ENCODE data around the gene XXYLT1. TPM values are rescaled to one million over a fixed set of nuclear protein-coding genes. Genes with fewer than 3 reads are reported as not detected.
A peak's percentile ranks its signal among the peaks of the same experiment; 100 is the strongest.

Gene XXYLT1
- total RNA-seq, 2 experiments from 2014 or later = 3.1 to 3.7 TPM

GRCh38 chr3:195160908-195161434 is 110.0 kb downstream of the XXYLT1 start:
- H3K27ac Mint-ChIP-seq = peak overlapping the region; percentile 24
- CTCF ChIA-PET = no interaction called here
- H3K4me1 ChIP-seq (ENCODE audit: insufficient read depth, low read length) = peaks cover 30% of the 10 kb centered on the region

DNA sequence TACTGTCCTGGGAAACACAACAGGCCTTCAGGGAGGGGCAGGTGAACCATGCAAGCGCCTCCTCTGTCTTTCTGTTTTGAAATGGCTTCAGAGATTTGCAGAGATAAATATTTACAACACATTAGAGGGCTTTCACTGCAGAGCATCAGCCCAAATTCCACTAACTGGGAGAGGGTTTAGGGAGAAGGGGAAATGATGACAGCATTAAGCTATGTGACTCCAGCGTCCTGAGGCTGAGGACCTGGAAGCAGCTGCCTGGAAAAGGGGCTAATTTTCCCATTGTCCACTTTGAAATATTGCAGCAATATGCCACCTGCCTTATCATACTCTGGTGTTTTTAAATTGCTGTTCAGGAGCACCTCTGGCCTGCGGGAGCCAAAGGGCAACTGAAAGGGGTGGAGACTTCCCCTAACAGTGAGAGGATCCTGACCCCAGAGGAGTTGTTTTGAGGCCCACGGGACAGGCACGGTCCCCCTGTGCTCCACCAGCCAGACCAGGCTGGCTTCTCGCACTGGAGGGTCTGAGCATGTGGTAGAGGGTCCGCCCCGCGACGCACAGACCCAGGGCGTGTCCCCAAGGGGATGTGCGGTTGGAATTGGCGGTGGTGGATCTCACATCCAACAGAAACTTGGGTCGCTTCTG is 110.6 kb downstream of the XXYLT1 start:
- H3K27me3 ChIP-seq (ENCODE audit: control insufficient read depth in 1 of 2, insufficient read depth in 2 of 2, low read length in 2 of 2) = no peaks in the 10 kb centered on the region
- CTCF ChIA-PET = no interaction called here
- no peaks in the 10 kb centered on the region for H3K36me3 ChIP-seq (ENCODE audit: insufficient read depth, low read length)
- Mint-ChIP-seq H3K27me3 (no peaks in the 10 kb centered on the region), H3K27ac (no peak overlapping the region), H3K36me3 (ENCODE audit: low read depth) (no peaks in the 10 kb centered on the region), H3K9me3 (no peaks in the 10 kb centered on the region), H3K4me3 (no peak overlapping the region), H3K4me1 (ENCODE audit: low read depth) (peaks cover 30% of the 10 kb centered on the region)
- DNase-seq = no peak
- H3K27ac ChIP-seq (ENCODE audit: low read depth in 1 of 2, low read length in 2 of 2) = no peak overlapping the region
- ATAC-seq (ENCODE audit: poor library complexity) = no peak
- TF ChIP-seq, protein P1, sequence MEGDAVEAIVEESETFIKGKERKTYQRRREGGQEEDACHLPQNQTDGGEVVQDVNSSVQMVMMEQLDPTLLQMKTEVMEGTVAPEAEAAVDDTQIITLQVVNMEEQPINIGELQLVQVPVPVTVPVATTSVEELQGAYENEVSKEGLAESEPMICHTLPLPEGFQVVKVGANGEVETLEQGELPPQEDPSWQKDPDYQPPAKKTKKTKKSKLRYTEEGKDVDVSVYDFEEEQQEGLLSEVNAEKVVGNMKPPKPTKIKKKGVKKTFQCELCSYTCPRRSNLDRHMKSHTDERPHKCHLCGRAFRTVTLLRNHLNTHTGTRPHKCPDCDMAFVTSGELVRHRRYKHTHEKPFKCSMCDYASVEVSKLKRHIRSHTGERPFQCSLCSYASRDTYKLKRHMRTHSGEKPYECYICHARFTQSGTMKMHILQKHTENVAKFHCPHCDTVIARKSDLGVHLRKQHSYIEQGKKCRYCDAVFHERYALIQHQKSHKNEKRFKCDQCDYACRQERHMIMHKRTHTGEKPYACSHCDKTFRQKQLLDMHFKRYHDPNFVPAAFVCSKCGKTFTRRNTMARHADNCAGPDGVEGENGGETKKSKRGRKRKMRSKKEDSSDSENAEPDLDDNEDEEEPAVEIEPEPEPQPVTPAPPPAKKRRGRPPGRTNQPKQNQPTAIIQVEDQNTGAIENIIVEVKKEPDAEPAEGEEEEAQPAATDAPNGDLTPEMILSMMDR (IDR thresholded peaks at IDR 0.05) = no peak
- peaks cover 30% of the 10 kb centered on the region for H3K4me1 ChIP-seq (ENCODE audit: insufficient read depth, low read length)
- no peak overlapping the region for H3K4me3 ChIP-seq (ENCODE audit: low read length)
- intact Hi-C loops (cut with DNase I, micrococcal nuclease) = no loop called here
- POLR2A ChIA-PET = no interaction called here
- no peaks in the 10 kb centered on the region for H3K9me3 ChIP-seq (ENCODE audit: control insufficient read depth in 1 of 2, insufficient read depth in 1 of 2, low read length in 2 of 2)

More at GRCh38 chr3:195160908-195161434, 110.0 kb downstream of the XXYLT1 start:
- ATAC-seq (ENCODE audit: poor library complexity) (no peak), DNase-seq (no peak)
- Histone ChIP-seq H3K27me3 (ENCODE audit: control insufficient read depth in 1 of 2, insufficient read depth in 2 of 2, low read length in 2 of 2) (no peaks in the 10 kb centered on the region), H3K36me3 (ENCODE audit: insufficient read depth, low read length) (no peaks in the 10 kb centered on the region), H3K4me3 (ENCODE audit: low read length) (no peak overlapping the region), H3K27ac (ENCODE audit: low read depth in 1 of 2, low read length in 2 of 2) (no peak overlapping the region), H3K9me3 (ENCODE audit: control insufficient read depth in 1 of 2, insufficient read depth in 1 of 2, low read length in 2 of 2) (no peaks in the 10 kb centered on the region)
- POLR2A ChIA-PET = no interaction called here
- H3K9me3 Mint-ChIP-seq = no peaks in the 10 kb centered on the region
- TF ChIP-seq, protein P1 (IDR thresholded peaks at IDR 0.05) = no peak
- peaks cover 30% of the 10 kb centered on the region for H3K4me1 Mint-ChIP-seq (ENCODE audit: low read depth)
- intact Hi-C loops (cut with DNase I, micrococcal nuclease) = no loop called here
- H3K36me3 Mint-ChIP-seq (ENCODE audit: low read depth) = no peaks in the 10 kb centered on the region
- no peaks in the 10 kb centered on the region for H3K27me3 Mint-ChIP-seq
- no peak overlapping the region for H3K4me3 Mint-ChIP-seq

DNA sequence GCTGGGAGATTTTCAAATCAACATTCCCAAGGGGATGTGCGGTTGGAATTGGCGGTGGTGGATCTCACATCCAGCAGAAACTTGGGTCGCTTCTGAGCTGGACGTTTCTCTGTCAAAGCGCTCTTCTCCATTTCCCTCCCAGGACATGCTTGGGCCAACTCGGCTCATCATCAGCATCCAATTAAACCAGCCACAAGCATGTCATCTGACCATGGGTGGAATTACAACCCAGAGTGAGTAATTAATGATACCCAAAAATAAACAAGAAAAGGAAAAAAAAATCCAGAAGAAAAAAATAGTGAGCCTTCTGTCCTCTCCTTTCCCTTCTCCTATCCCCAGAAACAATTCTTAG is 111.2 kb downstream of the XXYLT1 start:
- no peak overlapping the region for H3K27ac Mint-ChIP-seq
- no peak overlapping the region for H3K4me3 Mint-ChIP-seq
- peaks cover 34% of the 10 kb centered on the region for H3K4me1 Mint-ChIP-seq (ENCODE audit: low read depth)
- Histone ChIP-seq H3K4me1 (ENCODE audit: insufficient read depth, low read length) (peaks cover 35% of the 10 kb centered on the region), H3K27me3 (ENCODE audit: control insufficient read depth in 1 of 2, insufficient read depth in 2 of 2, low read length in 2 of 2) (no peaks in the 10 kb centered on the region), H3K36me3 (ENCODE audit: insufficient read depth, low read length) (no peaks in the 10 kb centered on the region), H3K4me3 (ENCODE audit: low read length) (no peak overlapping the region), H3K9me3 (ENCODE audit: control insufficient read depth in 1 of 2, insufficient read depth in 1 of 2, low read length in 2 of 2) (no peaks in the 10 kb centered on the region), H3K27ac (ENCODE audit: low read depth in 1 of 2, low read length in 2 of 2) (no peak overlapping the region)
- DNase-seq = no peak
- no peaks in the 10 kb centered on the region for H3K36me3 Mint-ChIP-seq (ENCODE audit: low read depth)
- intact Hi-C loops (cut with DNase I, micrococcal nuclease) = no loop called here
- no peaks in the 10 kb centered on the region for H3K9me3 Mint-ChIP-seq
- H3K27me3 Mint-ChIP-seq = no peaks in the 10 kb centered on the region
- ATAC-seq (ENCODE audit: poor library complexity) = no peak
- POLR2A ChIA-PET = no interaction called here
- TF ChIP-seq, protein P1 (IDR thresholded peaks at IDR 0.05) = no peak
- CTCF ChIA-PET = no interaction called here
